ENCODE data around the gene CDA. TPM values are rescaled to one million over a fixed set of nuclear protein-coding genes. Genes with fewer than 3 reads are reported as not detected.
A peak's percentile ranks its signal among the peaks of the same experiment; 100 is the strongest.

The CDA gene
- total RNA-seq, 1 donor from 2014 or later = not detected

DNA sequence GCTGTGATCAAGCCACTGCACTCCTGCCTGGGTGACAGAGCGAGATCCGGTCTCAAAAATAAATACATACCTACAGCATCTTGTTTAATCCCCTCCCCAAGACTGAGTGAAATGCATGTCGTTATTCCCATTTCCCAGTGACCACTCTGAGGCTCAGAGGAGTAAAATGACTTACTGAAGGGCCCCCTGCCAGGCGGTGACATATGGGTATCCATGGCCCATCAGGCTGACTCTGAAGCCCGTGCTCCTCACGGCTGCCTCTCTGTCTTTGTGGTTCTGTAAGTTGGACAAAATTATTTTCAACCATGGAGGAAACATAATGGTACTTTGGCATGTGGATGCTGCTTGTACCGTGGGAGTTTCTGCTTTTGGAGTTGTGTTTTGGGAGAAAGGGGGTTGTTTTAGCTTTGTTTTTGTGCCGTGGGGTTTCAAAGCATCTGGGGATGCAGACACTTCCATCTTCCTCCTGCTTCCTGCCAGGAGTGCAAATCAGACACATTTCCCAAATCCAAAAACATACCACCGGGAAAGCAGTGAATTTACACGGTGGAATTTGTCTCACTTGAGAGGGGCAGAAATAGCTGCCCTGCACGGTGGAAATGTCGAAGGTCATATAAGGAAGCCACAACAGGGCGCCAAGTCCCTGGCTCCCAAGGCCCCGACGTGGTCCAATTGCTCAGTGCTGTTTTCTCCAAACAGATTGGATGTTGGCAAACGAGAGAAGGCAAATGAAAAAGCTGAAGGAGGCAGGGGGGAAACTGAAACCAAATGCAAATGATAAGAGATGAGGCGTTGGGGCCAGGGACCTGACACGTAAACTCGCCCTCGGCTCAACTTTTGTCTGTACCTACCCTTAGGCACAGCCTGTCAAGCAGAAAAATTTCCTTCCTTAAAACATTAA, 27.3 kb downstream of the CDA start:
- no peak for DNase-seq

DNA sequence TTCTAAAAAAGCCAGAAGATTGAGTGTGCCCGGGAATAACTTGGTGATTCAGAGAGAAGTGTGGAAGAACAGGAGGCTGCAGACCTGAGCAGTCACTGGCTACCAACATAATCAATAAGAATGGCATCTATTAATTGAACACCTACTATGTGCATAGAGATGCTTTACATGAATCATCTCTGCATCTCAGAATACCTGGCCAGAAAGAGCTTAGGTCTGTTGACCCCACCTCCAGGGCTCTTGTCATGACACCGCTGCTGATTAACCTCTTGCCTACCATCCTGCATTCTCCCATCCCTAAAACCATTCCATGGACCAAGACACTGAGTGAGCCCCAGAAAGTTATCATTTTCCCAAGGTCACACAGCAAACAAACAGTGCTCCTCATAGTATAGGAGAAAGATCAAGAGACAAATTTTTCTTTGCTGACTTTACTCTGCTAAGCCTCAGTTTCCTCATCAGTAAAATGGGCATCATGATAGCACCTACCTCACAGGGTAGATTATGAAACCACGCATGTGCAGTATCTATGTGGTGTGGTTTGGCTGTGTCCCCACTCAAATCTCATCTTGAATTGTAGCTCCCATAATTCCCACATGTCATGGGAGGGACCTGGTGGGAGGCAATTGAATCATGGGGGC, 28.1 kb downstream of the CDA start:
- no peak for DNase-seq

DNA sequence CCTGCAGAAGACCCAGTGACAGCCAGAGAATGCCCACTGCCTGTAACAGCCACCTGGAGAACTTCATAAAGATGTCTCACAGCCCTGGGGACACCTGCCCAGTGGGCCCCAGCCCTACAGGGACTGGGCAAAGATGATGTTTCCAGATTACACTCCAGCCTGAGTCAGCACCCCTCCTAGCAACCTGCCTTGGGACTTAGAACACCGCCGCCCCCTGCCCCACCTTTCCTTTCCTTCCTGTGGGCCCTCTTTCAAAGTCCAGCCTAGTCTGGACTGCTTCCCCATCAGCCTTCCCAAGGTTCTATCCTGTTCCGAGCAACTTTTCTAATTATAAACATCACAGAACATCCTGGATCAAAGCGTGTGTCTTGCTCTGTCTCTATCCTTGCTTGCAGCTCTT, 29.7 kb downstream of the CDA start:
- no peak for DNase-seq

DNA sequence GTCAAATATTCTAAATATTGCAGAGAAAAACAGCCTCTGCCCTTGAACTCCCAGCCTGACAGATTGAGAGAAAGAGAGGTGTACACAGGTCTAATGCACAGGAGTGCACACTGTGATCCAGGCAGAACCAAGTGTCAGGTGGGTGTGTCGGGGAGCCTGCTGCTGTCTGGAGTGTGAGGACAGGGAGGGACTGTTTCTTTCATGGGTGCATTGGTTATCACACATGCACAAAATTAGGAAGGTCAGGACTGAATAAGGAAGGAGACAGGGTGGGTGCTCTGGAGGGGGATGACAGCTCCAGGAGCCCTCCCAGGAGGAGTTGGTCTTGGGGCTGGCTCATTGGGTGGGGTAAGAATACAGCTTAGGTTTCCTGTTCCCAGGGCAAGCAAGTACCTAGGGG, 31.1 kb downstream of the CDA start:
- no peak for DNase-seq

DNA sequence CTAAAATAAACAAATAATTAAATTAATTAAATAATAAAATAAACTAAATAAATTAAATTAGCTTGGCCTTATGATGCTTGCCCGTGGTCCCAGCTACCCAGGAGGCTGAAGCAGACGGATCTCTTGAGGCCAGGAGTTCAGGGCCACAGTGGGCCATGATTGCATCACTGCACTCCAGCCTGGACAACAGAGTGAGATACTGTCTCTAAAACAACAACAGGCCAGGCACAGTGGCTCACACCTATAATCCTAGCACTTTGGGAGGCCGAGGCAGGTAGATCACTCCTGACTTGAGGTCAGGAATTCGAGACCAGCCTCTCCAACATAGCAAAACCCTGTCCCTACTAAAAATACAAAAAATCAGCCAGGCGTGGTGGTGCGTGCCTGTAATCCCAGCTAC, 32.1 kb downstream of the CDA start:
- no peak for DNase-seq

DNA sequence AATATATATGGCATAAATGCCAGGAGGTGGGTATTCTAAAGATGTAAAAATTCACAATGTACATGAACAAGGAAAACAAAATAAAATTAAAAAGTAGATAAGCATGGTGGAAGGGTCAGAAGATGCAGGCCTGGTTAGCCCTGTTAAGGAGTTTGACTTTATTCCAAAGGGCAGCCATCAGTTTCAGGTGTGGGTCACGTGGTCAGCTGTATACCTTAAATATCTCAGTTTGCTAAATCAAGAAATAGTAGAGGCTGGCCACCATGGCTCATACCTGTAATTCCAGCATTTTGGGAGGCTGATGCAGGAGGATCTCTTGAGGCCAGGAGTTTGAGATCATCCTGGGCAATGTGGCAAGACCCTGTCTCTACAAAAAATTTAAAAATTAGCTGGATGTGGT, 35.8 kb downstream of the CDA start:
- no peak for DNase-seq

DNA sequence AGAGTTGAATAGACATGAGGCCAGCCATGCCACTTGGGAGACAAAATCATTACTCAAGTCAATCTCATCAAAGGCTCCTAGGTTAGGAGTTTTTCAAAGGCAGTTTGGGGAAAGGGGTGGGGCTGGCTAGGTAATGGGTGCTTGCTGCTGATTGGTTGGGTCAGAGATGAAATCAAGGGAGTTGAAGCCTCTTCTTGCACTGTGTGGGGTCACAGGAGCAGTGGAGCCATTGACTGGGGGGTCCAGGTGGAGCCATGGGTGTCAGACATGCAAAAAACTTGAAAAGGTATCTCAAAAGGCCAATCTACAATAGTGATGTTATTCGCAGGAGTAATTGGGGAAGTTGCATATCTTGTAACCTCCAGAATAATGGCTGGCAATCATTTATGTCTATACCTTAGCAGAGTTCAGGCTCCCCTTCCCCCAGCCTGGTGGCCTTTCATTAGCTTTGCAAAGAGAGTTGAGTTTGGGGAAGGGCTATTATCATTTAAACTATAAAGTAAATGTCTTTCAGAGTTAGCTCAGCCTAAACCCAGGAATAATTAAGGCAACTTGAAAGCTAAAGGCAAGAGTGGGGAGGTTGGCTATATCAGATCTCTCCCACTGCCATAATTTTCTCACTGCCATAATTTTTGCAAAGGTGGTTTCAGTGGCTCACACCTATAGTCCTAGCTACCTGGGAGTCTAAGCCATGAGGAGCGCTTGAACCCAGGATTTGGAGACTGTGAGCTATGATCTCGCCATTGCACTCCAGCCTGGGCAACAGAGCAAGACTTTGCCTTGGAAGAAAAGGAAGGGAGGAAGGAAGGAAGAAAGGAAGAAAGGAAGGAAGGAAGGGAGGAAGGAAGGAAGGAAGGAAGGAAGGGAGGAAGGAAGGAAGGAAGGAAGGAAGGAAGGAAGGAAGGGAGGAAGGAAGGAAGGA, 36.5 kb downstream of the CDA start:
- no peak for DNase-seq

DNA sequence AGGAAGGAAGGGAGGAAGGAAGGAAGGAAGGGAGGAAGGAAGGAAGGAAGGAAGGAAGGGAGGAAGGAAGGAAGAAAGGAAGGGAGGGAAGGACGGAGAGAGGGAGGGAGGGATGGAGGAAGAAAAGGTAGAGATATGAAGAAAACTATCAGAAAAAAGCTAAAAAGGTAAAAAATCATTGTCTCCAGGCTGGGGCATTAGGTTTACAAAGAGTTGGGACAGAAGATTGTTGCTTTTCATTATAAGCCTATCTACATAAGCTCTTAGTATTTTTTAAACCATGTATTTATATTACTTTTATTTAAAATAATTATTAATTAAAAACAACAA, 37.2 kb downstream of the CDA start:
- no peak for DNase-seq

DNA sequence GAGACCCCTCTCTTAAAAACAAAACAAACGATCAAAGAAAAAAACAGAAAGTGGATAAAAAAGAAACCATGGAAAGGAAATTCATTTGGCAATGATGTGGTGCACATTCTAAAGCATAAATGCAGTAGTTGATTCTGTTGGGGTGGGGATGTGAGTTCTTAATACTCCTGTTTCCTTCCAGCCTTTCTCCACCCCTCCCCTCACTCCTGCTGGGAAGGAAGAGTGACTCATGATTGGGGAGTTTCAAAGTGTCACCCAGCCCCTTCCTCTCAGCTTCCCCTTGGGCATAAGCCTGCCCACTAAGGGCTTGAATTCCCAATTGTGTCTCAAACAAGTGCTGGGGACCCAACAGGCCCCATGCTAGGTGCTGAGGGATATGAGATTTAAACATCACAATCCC, 37.6 kb downstream of the CDA start:
- DNase-seq = no peak

DNA sequence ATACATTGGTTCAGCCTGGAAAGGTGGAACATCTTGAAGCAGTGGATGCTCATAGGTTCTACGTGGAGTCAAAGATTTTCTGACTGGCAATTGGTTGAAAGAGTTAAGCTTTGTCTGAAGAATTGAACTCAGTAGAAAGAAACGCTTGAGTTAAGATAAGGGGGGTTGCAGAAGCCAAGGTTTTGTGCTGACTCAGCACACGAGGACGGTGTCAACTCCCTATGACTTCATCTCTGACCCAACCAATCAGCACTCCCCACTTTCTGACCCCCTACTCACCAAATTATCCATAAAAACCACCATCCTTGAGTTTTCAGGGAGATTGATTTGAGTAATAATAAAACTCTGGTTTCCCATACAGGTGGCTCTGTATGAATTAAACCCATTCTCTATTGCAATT, 41.8 kb downstream of the CDA start:
- no peak for DNase-seq

DNA sequence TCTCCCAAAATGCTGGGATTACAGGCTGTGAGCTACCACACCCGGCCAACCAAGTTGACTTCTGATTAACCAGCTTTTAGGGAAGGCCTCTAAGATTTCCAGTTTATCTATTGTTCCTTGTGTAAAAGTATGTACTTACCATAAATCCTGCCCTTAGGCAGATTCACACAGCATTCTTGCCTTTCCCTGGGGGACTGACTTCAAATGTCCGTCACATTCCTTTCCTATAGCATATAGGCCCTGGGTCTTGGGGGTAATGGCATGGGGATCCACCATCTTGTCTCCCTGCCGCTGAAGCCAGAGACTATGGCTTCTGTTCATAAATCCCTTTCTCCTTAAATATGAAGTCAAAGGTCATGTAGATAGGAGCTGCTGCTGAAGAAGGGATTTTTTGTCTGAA, 43.5 kb downstream of the CDA start:
- no peak for DNase-seq

DNA sequence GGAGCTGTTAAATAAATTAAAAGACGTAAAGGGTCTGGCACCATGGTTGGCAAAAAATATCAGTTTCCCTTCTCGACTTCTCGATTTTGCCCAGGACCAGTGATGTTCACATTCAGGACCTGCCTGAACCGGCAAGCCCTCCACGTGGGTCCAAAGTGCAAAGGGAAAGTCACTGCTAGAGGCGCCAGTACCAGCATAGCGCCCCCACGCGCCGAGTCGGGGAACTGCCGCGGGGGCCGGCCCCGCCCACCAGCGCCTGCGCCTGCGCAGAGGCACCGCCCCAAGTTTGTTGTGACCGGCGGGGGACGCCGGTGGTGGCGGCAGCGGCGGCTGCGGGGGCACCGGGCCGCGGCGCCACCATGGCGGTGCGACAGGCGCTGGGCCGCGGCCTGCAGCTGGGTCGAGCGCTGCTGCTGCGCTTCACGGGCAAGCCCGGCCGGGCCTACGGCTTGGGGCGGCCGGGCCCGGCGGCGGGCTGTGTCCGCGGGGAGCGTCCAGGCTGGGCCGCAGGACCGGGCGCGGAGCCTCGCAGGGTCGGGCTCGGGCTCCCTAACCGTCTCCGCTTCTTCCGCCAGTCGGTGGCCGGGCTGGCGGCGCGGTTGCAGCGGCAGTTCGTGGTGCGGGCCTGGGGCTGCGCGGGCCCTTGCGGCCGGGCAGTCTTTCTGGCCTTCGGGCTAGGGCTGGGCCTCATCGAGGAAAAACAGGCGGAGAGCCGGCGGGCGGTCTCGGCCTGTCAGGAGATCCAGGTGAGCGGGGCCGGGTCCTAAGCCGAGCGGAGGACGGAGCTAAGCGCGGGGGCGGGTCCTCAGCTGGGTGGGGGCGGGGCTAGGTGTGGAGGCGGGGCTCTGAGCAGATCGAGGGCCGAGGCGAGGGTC, 44.5 kb downstream of the CDA start, which contains the start of gene PINK1:
Gene PINK1, plus strand, starts transcription at position 269 of the 875 bp plus-strand sequence. Its CDS starts 91 bp downstream, at position 360.
- DNase-seq = peak; percentile 69

DNA sequence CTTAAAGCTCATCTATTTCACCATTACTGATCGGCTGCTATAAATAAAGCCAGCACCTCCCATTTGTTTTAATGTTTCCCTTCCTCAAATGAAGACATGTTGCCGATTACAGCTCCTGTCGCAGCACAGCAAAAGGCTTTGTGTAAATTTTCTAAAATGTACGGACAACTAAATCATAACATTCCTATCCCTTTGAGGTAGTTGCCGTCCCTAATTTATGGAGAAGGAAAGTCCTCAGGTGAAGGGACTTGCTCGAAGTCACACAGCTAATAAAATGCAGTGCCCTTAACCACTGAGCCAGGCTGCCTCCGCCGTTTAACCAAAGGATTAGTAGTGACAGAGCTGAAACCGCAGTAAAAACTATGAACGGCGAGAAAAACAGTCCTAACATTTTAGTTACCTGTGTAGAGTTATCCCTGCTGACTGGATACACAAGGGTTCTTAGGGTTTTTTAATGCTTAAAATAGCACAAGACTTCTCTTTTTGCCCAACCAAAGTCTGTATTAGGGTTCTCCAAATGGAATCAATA, 45.2 kb downstream of the CDA start:
- DNase-seq = no peak

DNA sequence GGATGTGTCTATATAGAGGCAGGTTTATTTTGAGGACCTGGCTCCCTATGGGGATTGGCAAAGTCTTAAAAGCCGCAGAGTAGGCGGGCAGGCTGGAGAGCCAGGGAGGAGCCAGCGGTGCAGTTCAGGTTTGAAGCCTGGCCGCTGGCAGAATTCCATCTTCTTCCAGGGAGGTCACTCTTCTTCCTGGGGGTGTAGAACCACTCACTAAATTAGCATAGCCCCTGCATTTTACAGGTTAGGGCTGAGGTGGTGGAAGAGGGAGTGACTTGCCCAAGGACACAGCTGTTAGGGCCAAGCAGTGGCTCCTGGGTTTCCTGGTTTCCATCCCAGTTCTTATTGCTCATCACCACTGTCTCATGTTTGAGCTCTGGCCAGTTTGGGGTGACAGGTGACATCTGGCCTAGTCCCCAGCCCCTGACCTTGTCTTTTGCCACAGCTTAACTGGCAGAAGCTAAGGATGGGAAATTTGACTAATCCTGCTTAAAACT, 45.7 kb downstream of the CDA start:
- peak; percentile 28 for DNase-seq

DNA sequence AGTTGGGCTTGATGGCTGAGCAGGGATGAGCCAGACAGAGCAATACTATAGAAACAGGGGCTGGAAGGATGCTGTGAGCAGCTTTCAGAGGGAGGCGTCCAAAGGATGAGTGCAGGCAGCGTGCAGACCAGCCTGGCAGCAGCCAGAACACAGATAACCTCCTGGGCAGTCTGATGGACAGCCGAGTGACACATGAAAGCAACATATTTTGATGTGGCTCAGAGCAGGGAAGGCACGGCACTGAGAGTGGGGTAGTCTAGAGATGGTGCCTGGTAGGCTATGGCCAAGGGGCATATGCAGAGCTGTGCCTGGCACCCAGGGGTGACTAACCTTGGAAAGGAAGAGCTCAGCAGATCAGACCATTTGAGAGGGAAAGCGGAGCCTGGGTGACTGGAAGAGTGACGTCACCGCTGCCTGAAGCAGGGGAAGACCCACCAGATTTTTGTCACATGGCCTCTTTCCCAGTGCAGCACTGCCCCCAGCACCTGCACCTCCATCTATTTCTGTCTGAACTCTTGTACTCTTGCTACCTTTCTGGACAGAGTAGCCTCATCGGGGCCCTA, 48.0 kb downstream of the CDA start:
- DNase-seq = no peak

DNA sequence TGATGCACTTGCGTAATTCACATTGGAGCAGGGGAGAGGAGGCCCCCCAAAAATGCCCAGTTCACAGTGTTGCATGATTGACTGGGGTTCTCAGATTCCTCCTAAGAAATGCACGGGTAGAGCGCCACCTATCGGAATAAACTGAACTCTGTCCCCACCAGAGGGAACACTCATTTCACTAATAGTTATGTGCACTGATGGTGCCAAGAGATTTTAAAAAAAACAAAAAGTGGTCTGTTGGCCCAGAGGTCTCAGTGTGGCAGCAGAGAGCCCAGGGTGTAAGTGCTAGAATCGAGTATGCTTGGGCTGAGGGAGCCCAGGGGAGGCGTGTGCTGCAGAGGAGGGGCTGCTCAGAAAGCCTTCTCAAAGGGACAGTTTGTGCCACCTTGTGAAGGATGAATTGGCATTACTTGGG, 51.3 kb downstream of the CDA start:
- DNase-seq = no peak

DNA sequence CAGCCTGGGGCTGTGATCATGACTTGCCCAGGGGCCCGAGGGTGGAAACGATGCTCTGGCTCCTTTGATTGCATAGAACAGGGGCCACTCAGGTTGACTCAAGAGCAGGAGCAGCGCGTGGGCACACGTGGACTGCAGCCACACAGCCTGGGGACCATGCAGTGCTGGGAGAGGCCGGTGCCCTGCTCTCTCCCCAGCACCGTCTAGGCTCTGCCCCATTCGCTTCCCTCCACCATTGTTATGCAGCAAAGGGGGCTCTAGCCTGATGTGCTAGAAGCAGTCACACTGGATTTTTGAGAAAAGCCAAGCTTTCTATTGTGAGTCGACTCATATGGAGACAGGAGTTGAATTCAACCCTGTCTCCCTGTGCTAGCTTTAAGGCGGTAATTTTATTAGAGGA, 53.1 kb downstream of the CDA start:
- no peak for DNase-seq

DNA sequence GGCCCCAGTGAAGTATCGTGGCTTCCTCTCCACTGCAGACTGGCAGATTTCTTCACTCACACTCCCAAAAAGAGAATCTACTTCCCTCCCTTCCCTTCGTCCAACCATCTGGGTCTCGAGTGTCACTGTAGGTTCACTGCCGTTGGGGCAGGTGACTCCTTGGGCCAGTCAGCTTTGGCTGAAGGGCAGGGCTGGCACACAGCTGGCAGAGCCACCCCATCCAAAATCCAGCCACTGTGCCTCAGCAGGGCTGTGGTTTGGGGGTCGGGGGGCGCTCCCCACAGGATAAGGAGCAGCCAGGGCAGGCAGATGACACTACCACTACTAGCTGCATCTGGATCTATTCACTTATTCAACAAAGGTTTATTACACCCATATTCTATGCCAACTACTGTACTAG, 54.2 kb downstream of the CDA start:
- no peak for DNase-seq

DNA sequence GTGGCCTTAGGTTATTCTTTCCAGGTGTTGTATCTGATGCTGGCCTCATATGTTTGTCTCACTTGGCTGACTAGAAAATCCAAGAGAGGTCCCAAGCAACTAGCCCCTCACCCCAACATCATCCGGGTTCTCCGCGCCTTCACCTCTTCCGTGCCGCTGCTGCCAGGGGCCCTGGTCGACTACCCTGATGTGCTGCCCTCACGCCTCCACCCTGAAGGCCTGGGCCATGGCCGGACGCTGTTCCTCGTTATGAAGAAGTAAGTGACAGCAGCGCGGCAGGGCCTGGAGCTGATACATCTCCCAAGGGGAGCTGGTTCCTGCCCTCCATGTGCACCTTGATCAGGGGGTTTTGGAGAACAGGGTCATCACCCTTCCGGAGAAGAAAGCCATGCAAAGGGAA, 55.5 kb downstream of the CDA start:
- DNase-seq = no peak

DNA sequence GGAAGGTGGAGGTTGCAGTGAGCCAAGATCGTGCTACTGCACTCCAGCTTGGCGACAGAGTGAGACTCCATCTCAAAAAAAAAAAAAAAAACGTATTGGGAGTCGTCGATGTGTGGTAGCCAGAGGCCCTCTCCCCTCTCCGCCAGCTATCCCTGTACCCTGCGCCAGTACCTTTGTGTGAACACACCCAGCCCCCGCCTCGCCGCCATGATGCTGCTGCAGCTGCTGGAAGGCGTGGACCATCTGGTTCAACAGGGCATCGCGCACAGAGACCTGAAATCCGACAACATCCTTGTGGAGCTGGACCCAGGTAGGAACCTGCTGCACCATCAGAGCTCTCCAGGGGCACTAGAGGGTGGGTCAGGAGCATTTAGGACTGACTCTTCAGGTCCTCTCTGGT, 56.5 kb downstream of the CDA start:
- no peak for DNase-seq

DNA sequence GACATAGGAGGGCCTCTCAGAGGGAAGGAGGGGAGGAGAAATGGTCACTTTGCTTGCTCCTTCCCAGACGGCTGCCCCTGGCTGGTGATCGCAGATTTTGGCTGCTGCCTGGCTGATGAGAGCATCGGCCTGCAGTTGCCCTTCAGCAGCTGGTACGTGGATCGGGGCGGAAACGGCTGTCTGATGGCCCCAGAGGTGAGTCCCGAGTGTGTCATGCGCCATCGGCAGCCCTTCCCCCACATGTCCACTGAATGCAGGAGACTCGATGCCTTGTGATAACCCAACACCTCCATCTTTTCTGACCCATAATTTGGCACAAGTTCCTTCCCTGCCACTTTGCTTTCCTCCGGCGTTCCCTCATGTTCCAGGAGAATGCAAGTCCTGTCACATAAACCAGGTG, 59.5 kb downstream of the CDA start:
- no peak for DNase-seq

Measured in occipital lobe (tissue), 2 donors.